Mammary epithelial cell (primary cell): ENCODE data around the gene NRG3.

ENCODE experiments used
- CTCF ChIP-seq, 2 donors: IDR thresholded peaks in 1 of 2; conservative IDR thresholded peaks in 1 of 2; 2 replicates each; pipeline ENCODE4 v1.5.1; 2011 to 2012; ENCODE audit warnings: inconsistent platforms in 2 of 2, low read length in 2 of 2, mild to moderate bottlenecking in 2 of 2, control low read depth in 1 of 2, low read depth in 1 of 2; ENCODE audit not compliant: insufficient read depth in 1 of 2; ENCODE audit errors: extremely low read depth in 1 of 2
- EZH2 ChIP-seq: IDR thresholded peaks from 2 replicates; pipeline ENCODE4 v1.6.1; 2012; ENCODE audit warnings: low read length, inconsistent platforms, borderline replicate concordance

GRCh38 chr10:81886939-81887338 lies 11.9 kb downstream of the NRG3 start:
- TF ChIP-seq CTCF (conservative IDR thresholded peaks at IDR 0.05 in 1 of 2, IDR thresholded peaks at IDR 0.05 in 1 of 2; ENCODE audit: extremely low read depth in 1 of 2, insufficient read depth in 1 of 2, low read depth in 1 of 2, low read length in 2 of 2) (no peak), EZH2 (no peak)
